GM06990 (cell line): ENCODE measurements around the gene ASF1A.
A peak's percentile ranks its signal among the peaks of the same experiment; 100 is the strongest.

ENCODE experiments used
- DNase-seq: peaks from one replicate; pipeline ENCODE4 v3.0.0-alpha.2; 2011; ENCODE audit not compliant: insufficient read length; ENCODE audit errors: extremely low read depth
- H3K27me3 ChIP-seq: replicated peaks from 2 replicates; pipeline ENCODE4 v1.6.0; 2011; ENCODE audit warnings: low read length; ENCODE audit not compliant: control insufficient read depth, insufficient read depth
- H3K36me3 ChIP-seq: 2 replicates; pipeline ENCODE4 v1.5.1; 2011; ENCODE audit warnings: low read length; ENCODE audit not compliant: control insufficient read depth, insufficient read depth
- H3K4me3 ChIP-seq: replicated peaks from 2 replicates; pipeline ENCODE4 v1.5.1; 2011; ENCODE audit warnings: low read depth, mild to moderate bottlenecking, control low read depth, low read length
- TF ChIP-seq, protein P1 (sequence below): IDR thresholded peaks from 2 replicates; pipeline ENCODE4 v1.5.1; 2011; ENCODE audit warnings: low read length, control low read depth, mild to moderate bottlenecking, inconsistent platforms; ENCODE audit not compliant: insufficient read depth, poor library complexity, severe bottlenecking

Gene ASF1A

DNA sequence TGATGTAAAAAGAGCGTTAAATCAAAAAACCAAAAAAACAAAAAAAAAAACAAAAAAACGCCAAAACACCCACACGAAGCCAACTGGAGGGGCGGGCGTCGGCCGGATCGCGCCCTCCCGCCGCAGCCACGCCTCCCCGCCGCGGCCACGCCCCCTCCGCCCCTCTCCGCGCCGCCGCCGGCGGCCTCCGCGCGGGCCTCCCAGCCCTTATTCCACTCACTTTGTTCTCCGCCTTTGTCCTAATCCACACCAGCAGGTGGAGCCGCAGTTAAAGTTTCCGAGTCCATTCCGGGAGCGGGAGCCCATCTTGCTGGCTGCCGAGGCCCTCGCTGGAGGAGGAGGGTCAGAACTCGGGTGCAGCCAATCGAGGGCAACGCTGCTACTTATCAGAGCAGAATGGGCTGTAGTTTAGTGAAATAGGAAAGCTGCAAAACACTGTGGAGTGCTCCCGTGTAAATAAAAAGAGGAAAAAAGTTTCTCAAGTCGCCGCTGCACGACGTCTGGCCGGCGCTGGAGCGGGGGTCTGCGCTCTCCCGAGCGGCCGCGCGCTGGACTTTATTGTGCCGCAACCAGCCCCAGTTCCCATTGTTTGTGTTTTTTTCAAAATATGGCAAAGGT, at the start of gene ASF1A:
TSS of gene ASF1A (plus strand) at position 346 of the 618 bp plus-strand sequence. CDS start at position 608, 262 bp downstream.
- peak within 1 kb of the TSS; percentile 88 for H3K4me3 ChIP-seq
- DNase-seq, result peak; percentile 91
- no peaks in the 10 kb centered on the region for H3K36me3 ChIP-seq
- TF ChIP-seq, protein P1, sequence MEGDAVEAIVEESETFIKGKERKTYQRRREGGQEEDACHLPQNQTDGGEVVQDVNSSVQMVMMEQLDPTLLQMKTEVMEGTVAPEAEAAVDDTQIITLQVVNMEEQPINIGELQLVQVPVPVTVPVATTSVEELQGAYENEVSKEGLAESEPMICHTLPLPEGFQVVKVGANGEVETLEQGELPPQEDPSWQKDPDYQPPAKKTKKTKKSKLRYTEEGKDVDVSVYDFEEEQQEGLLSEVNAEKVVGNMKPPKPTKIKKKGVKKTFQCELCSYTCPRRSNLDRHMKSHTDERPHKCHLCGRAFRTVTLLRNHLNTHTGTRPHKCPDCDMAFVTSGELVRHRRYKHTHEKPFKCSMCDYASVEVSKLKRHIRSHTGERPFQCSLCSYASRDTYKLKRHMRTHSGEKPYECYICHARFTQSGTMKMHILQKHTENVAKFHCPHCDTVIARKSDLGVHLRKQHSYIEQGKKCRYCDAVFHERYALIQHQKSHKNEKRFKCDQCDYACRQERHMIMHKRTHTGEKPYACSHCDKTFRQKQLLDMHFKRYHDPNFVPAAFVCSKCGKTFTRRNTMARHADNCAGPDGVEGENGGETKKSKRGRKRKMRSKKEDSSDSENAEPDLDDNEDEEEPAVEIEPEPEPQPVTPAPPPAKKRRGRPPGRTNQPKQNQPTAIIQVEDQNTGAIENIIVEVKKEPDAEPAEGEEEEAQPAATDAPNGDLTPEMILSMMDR, result peak; percentile 55
- no peaks in the 10 kb centered on the region for H3K27me3 ChIP-seq

DNA sequence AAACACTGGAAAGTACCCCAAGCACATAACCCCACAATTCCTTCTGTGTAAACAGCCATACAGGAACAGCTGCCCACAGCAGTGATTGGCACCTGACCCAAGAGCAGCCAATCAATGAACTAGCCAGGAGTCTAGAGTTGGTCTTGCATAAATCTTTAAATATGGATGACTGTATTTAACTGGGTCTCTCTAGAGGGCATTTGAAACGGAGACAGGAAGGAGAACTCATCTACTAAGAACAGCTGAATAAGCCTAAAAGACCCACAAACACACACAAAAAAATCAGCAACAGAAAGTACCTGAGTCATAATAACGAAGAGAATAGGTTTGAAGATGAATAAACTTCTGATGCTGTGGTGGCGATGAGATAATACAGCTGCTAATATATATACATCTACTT, 49.0 kb upstream of the ASF1A start:
- Histone ChIP-seq H3K27me3 (no peaks in the 10 kb centered on the region), H3K4me3 (no peak overlapping the region), H3K36me3 (no peaks in the 10 kb centered on the region; the same call in 1 of the 2 replicates)
- TF ChIP-seq, protein P1, result no peak
- DNase-seq, result peak; percentile 48

DNA sequence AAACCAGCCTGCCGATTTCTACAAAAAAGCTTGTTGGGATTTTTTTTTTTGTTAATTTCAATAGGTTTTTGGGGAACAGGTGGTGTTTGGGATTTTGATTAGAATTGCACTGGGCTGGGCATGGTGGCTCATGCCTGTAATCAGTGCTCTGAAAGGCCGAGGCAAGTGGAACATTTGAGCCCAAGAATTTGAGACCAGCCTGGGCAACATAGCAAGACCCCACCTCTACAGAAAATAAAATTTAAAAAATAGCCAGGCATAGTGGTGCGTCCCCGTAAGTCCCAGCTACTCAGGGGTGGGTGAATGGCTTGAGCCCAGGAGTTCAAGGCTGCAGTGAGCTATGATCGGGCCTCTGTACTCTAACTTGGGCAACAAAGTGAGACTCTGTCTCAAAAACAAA, 40.5 kb upstream of the ASF1A start:
- Histone ChIP-seq H3K4me3 (no peak overlapping the region), H3K36me3 (no peaks in the 10 kb centered on the region; the same call in 1 of the 2 replicates), H3K27me3 (no peaks in the 10 kb centered on the region)
- TF ChIP-seq, protein P1, result no peak
- DNase-seq, result no peak

DNA sequence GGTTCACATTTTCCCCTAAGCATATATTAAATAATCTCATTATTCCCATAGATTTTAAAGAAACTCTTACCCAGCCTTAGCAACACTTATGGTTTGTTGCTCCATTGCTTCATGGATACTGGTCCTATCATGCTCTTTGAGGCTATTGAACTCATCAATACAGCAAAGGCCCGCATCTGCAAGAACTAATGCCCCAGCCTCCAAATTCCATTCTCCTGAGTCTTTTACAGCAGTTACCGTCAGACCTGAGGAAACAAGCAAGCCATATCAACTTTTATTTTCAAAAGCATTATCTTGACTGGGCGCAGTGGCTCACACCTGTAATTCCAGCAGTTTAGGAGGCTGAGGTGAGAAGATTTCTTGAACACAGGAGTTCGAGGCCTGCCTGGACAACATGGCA, 37.7 kb upstream of the ASF1A start:
- no peak overlapping the region for H3K4me3 ChIP-seq

DNA sequence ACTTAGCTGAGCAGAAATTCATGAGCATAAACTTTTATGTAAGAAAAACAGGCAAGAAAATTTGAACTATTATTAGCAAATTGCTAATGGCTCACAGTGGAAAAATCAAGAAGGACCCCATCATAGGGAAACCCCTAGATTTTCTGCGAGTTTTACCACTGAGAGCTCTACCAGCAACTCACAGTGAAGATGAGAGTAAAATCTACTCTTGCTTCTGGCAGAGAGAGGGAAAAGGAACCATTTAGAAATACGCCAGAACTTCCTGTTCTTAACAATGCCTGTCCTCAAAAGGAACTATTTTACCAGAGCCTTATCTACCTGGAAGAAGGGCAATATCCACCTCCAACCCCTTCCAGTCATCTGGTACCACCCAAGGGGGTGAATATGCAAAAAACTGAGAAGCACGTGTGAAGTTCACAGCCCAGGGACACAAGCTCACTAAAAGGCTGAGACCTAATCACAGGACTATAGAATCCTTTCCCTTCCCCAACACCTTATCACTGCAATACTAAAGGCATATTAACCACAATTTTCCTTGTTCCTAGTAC, 34.4 kb upstream of the ASF1A start:
- Histone ChIP-seq H3K27me3 (no peaks in the 10 kb centered on the region), H3K36me3 (no peaks in the 10 kb centered on the region), H3K4me3 (no peak overlapping the region)
- TF ChIP-seq, protein P1, result no peak
- no peak for DNase-seq

More for the DNA sequence above, 37.7 kb upstream of the ASF1A start:
- Histone ChIP-seq H3K27me3 (no peaks in the 10 kb centered on the region), H3K36me3 (no peaks in the 10 kb centered on the region)
- TF ChIP-seq, protein P1, result no peak
- no peak for DNase-seq

DNA sequence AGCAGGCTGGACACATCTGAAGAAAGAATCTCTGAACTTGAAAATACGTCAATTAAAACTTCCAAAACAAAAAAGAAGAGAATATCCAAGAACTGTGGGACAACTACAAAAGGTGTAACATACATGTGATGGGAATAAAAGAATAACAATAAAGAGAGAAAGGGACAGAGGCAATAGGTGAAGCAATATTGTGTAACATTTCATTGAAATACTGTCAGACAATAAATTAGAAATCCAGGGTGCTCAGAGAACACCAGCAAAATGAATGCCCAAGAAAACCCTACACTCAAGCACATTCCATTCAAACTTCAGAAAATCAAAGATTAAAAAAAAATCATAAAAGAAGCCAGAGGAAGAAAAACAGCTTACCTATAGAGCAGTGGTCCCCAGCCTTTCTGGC, 33.6 kb upstream of the ASF1A start:
- DNase-seq, result no peak
- Histone ChIP-seq H3K4me3 (no peak overlapping the region), H3K27me3 (no peaks in the 10 kb centered on the region), H3K36me3 (no peaks in the 10 kb centered on the region)
- TF ChIP-seq, protein P1, result no peak
